Activated CD8-positive, alpha-beta memory T cell treated with anti-CD3 and anti-CD28 coated beads, Interleukin-2, amount 50 U/mL, for 24 hours (primary cell): Measurements from ENCODE around the gene CCDC88A.
A peak's percentile ranks its signal among the peaks of the same experiment; 100 is the strongest.
"Not testable (repeated sequence)": the region's sequence is repeated elsewhere in the genome, so short reads cannot be mapped to it uniquely, and the experiment has no call there.

Source experiments
- DNase-seq: peaks from one replicate; pipeline ENCODE4 v3.0.0-alpha.2; 2020; ENCODE audit errors: extremely low read depth

CCDC88A gene, protein sequence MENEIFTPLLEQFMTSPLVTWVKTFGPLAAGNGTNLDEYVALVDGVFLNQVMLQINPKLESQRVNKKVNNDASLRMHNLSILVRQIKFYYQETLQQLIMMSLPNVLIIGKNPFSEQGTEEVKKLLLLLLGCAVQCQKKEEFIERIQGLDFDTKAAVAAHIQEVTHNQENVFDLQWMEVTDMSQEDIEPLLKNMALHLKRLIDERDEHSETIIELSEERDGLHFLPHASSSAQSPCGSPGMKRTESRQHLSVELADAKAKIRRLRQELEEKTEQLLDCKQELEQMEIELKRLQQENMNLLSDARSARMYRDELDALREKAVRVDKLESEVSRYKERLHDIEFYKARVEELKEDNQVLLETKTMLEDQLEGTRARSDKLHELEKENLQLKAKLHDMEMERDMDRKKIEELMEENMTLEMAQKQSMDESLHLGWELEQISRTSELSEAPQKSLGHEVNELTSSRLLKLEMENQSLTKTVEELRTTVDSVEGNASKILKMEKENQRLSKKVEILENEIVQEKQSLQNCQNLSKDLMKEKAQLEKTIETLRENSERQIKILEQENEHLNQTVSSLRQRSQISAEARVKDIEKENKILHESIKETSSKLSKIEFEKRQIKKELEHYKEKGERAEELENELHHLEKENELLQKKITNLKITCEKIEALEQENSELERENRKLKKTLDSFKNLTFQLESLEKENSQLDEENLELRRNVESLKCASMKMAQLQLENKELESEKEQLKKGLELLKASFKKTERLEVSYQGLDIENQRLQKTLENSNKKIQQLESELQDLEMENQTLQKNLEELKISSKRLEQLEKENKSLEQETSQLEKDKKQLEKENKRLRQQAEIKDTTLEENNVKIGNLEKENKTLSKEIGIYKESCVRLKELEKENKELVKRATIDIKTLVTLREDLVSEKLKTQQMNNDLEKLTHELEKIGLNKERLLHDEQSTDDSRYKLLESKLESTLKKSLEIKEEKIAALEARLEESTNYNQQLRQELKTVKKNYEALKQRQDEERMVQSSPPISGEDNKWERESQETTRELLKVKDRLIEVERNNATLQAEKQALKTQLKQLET (N-terminal part only)

DNA sequence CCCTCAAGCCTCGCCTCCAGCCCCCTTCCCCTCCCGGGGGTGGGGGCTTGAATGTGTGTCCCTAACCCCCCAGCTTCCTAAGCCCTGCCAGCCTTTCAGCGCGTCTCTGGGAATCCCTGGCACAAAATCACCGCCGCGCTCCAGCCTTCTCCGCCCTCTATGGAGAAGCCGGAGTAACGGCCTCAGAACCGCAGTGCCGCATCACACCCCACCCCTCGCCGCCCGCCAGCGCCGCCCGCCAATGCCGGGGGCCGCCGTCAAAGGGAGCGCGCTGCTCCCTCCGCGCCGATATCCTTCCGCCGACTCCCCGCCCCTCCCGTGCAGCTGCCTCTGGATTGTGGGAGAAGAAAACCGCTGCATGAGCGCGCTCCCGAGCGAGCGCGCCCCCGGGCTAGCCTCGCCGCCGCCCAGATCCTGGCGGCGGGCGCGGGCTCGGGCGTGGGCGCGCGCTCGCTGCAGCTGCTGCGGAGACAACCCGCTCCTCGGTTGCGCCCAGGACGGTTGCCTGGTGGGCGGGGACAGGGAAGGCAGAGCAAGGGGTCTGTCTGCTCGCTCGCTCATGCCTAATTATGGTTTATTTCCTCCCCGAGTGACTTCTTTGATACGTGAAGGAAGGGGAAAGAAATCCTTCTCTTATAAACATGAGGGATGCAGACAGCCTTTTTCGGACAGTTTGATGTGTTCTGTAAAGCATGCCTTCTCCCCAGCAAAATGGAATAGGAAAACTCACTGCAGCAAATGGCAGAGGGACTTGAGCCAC lies at the start of gene CCDC88A:
CCDC88A (minus strand) TSS at position 178 of the 760 bp plus-strand sequence. CDS start 777 bp downstream, outside the sequence.
- DNase-seq: peak; percentile 64

DNA sequence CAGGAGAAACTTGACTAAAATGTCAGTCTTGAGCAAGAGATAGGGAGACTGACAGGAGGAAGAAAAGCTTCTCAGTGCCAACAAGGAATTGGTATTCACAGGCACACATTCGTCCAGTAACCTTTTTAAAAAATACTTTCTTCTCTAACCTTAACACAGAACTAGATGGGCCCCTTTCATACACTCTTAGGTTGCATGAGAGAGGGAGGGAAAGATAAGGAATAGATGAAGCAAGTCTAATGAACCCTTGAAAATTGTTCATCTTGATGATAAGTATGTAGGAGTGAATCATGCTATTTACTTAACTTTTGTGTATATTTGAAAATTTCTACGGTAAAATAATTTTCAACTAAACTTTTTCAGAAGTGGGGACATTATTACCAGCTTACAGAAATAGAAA lies 42.0 kb upstream of the CCDC88A start:
- DNase-seq: no peak

DNA sequence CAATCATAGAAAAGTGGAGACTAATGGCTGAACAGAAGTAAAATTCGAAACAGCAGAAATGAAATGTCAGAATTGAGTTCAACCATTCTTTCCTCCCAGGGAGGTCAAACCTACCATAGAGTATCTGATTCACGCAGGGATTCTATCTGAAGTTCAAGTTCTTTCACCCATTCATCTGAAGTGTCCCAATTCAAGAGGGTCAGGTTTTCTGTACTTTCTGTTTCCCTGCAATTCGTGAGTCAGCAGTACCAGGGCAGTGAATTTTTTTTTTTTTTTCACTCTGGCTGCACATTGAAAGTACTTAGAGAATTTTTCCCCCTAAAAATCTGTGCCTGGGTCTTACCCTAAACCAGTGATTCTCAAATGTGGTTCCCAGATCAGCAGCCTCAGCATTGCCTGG lies 40.9 kb upstream of the CCDC88A start:
- DNase-seq: no peak

GRCh38 chr2:55459714-55460274 lies 40.1 kb upstream of the CCDC88A start:
- no peak for DNase-seq

- DNase-seq: no peak
Observed at GRCh38 chr2:55459279-55459678, 39.6 kb upstream of the CCDC88A start.

GRCh38 chr2:55454121-55454520 lies 34.5 kb upstream of the CCDC88A start:
- DNase-seq: no peak

DNA sequence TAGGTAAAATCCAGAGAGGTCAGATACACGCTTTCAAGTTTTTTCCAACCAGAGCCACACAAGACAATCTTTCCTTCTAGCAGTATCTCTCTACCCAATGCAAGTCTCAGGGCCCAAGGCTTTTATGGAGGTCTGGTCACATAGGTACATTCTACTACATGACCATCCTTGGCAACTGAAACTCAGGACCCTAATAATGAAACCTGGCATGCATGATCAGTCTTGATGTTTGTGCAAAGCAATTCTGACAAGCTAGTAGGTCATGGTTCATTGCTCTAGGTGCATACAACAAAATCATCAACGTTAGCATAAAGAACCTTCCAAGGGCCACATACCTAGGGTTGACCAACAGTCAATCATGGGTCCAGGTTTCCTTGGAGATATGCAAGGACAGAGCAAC lies 33.2 kb upstream of the CCDC88A start:
- no peak for DNase-seq

DNA sequence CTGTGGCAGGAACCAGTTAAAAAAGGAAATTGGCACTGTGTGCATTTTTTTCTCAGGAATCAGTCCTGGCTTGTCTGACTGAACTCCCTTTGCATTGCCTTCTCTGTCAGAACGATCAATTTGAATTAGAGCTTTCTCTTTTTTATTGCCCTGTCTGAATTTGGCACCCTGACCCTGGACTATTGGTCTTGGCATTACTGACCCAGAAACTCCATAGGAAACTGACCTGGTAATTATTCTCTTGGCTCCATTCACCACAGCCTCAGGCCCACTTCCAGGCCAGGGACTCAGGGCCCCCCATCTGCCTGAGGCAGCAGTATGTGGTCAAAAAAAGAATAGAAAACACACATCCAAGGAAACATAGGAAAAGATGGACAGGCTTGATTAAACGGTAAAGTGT lies 32.0 kb upstream of the CCDC88A start:
- no peak for DNase-seq

DNA sequence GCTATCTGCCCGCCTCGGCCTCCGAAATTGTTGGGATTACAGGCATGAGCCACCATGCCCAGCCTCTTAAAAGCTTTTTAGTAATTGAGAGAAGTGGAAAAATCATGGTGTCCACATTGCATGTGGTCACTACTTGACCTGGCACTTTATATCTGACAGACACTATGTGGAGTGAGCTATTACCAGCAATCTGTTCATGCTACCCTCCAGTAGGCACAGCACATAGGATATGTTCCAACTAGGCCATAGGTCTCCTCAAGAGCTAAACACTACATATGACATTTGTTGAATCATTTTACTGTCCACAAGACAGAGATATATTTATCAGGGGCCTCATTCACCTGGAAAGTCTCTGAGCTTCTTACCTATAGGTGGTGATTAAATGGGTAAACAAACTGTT lies 30.4 kb upstream of the CCDC88A start:
- DNase-seq: not testable (repeated sequence)

GRCh38 chr2:55442045-55442760 lies 22.5 kb upstream of the CCDC88A start:
- not testable (repeated sequence) for DNase-seq

DNA sequence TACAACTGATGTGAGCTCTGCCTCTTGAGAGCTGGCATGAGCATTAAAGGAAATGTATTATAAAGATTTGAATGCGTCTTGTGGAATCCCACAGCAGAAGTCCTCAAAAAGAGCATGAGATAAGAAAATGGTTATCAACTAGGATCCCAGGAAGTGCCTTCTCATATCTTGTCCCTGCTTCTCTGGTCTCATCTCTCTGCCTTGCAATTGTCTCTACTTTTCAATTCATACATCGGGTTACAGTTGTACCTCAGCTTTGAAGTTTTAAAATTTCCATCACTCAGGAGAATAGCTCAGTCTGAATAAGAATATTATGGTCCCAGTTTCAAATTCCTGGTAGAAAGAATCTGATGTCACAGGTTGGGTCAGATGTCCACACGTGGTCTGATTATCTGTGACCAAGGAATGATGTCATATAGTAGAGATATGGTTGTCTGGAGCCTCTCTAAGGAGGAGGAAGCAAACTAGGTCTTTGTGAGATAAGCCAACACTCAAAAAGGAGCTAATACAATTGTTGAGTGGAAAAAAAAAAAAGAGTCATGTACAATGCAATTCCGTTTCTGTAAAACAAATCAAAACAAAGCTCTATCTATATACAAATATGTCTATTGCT lies 21.7 kb upstream of the CCDC88A start:
- no peak for DNase-seq

DNA sequence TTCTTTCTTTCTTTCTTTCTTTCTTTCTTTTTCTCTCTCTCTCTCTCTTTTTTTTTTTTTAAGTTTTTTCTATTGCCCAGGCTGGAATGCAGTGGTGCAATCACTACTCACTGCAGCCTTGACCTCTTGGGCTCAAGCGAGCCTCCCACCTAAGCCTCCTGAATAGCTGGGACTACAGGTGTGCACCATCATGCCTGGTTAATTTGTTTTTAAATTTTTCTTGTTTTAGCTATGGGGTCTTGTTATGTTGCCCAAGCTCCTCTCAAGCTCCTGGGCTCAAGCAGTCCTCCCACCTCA lies 19.4 kb upstream of the CCDC88A start:
- no peak for DNase-seq

- no peak for DNase-seq
Observed at GRCh38 chr2:55438391-55439100, 18.9 kb upstream of the CCDC88A start.

DNA sequence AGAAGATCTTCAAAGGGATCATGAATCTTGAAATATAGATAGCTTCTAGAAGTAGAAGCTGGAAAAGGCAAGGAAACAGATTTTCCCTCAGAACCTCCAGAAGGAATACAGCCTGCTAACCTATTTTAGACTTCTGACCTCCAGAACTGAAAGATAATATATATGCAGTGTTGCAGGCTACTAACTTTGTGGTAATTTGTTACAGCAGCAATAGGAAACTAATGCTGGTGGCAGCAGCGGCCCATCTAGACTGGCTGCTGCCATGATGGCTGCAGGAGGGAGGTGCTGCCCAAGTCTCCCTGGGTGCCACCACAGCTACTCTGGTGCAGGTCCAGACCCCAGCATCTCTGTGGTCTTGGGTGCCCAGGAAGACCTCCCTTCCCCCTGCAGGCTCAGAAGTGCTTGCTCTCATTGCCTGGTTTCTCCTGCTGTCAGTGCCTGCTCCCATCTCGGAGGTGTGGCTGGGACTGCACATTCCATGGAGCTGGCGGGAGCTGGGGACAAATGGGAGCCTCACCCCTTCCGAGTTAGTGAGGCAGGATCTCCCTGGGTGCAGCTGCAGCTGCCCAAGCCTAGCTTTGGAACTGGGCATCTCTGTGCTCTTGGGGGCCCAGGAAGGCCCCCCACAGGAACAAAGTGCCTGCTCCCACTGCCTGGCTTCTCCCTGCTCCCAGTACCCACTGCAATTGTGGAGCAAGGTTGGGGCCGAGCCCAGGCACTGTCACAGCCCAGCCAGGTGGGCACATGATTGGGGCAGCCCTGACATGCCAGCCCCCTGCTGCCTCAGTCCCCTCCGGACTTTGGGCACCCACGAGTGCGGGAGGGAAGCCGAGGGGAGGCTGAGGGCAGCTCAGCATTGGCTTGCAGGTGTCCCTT lies 18.1 kb upstream of the CCDC88A start:
- no peak for DNase-seq

DNA sequence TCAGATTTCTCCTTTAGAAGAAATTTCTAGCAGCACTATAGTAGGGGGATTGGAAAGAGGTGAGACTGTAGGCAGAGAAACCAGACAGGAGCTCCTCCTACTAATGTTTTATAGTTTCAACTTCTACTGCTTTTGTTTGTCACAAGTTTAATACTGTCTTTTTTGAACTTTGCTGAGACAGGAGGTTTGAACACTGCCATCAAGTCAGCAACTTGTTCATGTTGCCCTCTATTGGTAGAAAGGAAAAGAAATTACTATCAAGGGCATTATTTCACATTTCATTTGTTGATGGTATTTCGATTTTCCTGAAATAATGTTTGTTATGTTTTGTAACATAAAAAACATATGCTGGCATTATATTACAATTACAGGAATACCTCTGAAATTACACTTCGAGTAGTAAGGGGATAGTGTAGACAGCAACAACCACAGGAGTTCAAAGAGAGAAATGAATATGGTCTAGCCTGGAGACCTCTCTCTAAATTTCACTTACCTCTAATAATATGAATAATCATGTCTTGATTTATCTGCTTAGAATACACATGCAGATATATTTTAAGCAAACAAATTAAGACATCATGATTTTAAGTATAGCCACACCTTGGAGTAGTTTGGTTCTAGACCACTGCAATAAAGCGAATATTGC lies 12.4 kb upstream of the CCDC88A start:
- DNase-seq: no peak

GRCh38 chr2:55430211-55430975 lies 10.7 kb upstream of the CCDC88A start:
- DNase-seq: no peak

DNA sequence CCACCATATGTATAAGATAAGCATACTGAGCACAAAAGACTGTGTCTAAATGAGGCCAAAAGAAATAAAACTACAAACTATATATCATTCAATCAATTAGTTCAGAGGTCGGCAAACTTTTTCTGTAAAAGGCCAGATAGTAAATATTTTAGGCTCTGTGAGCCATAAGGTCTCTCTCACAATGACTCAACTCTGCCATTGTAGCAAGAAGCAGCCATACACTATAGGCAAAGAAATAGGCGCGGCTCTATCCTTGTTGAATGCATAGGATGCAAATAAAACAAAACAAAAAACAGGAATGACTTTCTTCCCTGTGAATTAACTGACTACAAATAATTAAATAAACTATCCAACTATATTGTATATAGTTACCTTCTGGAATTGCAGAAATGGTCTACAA lies 8.6 kb upstream of the CCDC88A start:
- no peak for DNase-seq

GRCh38 chr2:55425431-55425831 lies 5.8 kb upstream of the CCDC88A start:
- no peak for DNase-seq
